Breast epithelium (tissue), 4 donors: Measurements from ENCODE around the gene RNASEH2C. TPM values are rescaled to one million over a fixed set of nuclear protein-coding genes. Genes with fewer than 3 reads are reported as not detected.

Experiments
- DNase-seq, 2 donors: peaks; one replicate each; pipeline ENCODE4 v3.0.0-alpha.2; 2019; ENCODE audit warnings: low spot score in 2 of 2
- H3K27ac ChIP-seq, 2 donors: fragments of 200-600 bp; sonication (generic) in 1 of 2; one replicate each; pipeline ENCODE4 v1.5.1; 2016 to 2019; ENCODE audit warnings: mild to moderate bottlenecking in 1 of 2
- H3K27me3 ChIP-seq, 2 donors: fragments of 200-600 bp; sonication (generic) in 1 of 2; one replicate each; pipeline versions ENCODE4 v1.5.1 to v1.6.0; 2017 to 2019; ENCODE audit warnings: control low read depth in 1 of 2, mild to moderate bottlenecking in 1 of 2
- H3K36me3 ChIP-seq: fragments of 200-600 bp; one replicate; pipeline ENCODE4 v1.5.1; 2019
- H3K4me1 ChIP-seq, 2 donors: fragments of 200-600 bp; sonication (generic); one replicate each; pipeline ENCODE4 v1.5.1; 2016 to 2019; ENCODE audit warnings: control low read depth in 1 of 2
- H3K4me3 ChIP-seq, 3 donors: fragments of 200-600 bp; sonication (generic); 1 replicate in 2 of 3; 2 replicates in 1 of 3; pipeline ENCODE4 v1.5.1; 2016 to 2019; ENCODE audit warnings: mild to moderate bottlenecking in 3 of 3, moderate library complexity in 2 of 3
- H3K9me3 ChIP-seq, 2 donors: fragments of 200-600 bp; sonication (generic) in 1 of 2; one replicate each; pipeline ENCODE4 v1.5.1; 2016 to 2019; ENCODE audit warnings: control low read depth in 1 of 2
- CTCF ChIP-seq, 3 donors: fragments of 450-650 bp; IDR thresholded peaks; one replicate each; pipeline ENCODE4 v1.5.1; 2016 to 2017; ENCODE audit warnings: antibody characterized with exemption in 3 of 3, mild to moderate bottlenecking in 3 of 3, moderate library complexity in 3 of 3
- POLR2A ChIP-seq: fragments of 450-650 bp; IDR thresholded peaks from one replicate; pipeline ENCODE4 v1.6.1; 2016; ENCODE audit warnings: antibody characterized with exemption, mild to moderate bottlenecking, moderate library complexity
- POLR2AphosphoS5 ChIP-seq, 3 donors: sonication (generic); formaldehyde crosslinking; IDR thresholded peaks; one replicate each; pipeline ENCODE4 v1.6.1; 2017; ENCODE audit warnings: antibody characterized with exemption in 3 of 3
- intact Hi-C: fragments of 100-400 bp; cut with DNase I; formaldehyde crosslinking; loops from one replicate; pipeline ENCODE4 v1.15.1; 2023; ENCODE audit warnings: low total_unique reads
- total RNA-seq, 3 donors: library from RNA; depleted of rRNA; stranded (reverse); fragments of >200 nt; gene quantifications; one replicate each; pipeline ENCODE4 v1.1.0, GENCODE V29; 2016

RNASEH2C gene
- total RNA-seq, 3 donors from 2014 or later = 89.1 to 110 (median 99.8) TPM

DNA sequence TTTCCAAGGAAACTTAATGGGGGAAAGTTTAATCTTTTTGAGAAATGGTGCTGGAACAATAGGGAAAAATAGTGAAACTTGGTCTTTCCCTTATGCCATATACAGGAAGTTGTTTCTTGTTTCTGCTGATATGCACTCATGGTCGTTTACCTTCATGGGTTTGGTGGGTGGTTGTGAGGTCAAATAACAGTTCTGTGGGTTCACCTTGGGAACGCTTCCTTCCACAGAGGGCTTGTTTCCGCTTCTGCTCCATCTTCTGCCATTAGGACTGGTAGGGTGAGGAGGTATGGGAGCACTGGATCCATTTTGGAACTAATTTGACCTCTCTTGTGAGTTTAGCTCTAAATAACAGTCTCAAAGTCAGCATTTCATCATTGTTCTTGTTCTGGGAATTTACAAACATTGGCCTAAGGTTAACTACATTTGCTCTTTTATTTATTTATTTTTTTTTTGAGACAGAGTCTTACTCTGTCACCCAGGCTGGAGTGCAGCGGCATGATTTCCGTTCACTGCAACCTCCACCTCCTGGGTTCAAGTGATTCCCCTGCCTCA is 40.3 kb downstream of the RNASEH2C start:
- Histone ChIP-seq H3K36me3 (no peaks in the 10 kb centered on the region), H3K27ac (no peak overlapping the region), H3K9me3 (no peaks in the 10 kb centered on the region), H3K27me3 (no peaks in the 10 kb centered on the region), H3K4me3 (no peak overlapping the region), H3K4me1 (no peaks in the 10 kb centered on the region)
- TF ChIP-seq POLR2A (no peak), POLR2AphosphoS5 (IDR thresholded peaks at IDR 0.05) (no peak), CTCF (IDR thresholded peaks at IDR 0.05) (no peak)
- intact Hi-C loops = no loop called here
- no peak for DNase-seq

GRCh38 chr11:65672982-65673381 is 47.6 kb downstream of the RNASEH2C start:
- H3K9me3 ChIP-seq = no peaks in the 10 kb centered on the region
- TF ChIP-seq POLR2A = no peak
- TF ChIP-seq POLR2AphosphoS5 (IDR thresholded peaks at IDR 0.05) = no peak
- no peak for TF ChIP-seq CTCF (IDR thresholded peaks at IDR 0.05)
- DNase-seq = no peak
- H3K36me3 ChIP-seq = no peaks in the 10 kb centered on the region
- H3K4me3 ChIP-seq = no peak overlapping the region
- H3K27me3 ChIP-seq = no peaks in the 10 kb centered on the region
- no peak overlapping the region for H3K27ac ChIP-seq
- intact Hi-C loops = no loop called here
- H3K4me1 ChIP-seq = no peaks in the 10 kb centered on the region

DNA sequence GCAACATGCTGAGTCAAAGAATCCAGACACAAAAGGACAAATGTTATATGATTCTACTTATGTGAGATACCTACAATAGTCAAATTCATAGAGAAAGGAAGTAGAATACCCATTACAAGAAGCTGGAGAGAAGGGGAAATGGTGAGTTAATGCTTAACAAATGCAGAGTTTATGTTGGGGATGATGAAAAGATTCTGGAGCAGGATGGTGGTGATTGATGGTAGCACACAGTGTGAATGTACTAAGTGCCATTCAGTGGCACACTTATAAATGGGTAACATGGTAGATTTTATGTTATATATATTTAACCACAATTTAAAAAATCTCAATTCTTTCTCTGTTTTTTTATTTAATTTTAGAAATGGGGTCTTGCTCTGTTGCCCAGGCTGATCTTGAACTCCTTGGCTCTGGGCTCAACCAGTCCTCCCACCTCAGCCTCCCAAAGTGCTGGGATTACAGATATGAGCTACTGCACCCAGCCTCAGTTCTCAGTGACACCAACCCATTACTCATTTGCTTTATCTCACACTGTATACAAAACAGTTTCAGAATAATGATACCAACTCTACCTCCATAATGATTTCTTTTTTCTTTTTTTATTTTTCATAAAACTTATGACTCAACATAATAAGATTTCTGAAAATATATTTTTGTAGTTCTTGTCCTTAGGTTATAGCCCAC is 48.3 kb downstream of the RNASEH2C start:
- TF ChIP-seq CTCF (IDR thresholded peaks at IDR 0.05) = no peak
- no peak for TF ChIP-seq POLR2A
- TF ChIP-seq POLR2AphosphoS5 (IDR thresholded peaks at IDR 0.05) = no peak
- H3K27ac ChIP-seq = no peak overlapping the region
- no peaks in the 10 kb centered on the region for H3K4me1 ChIP-seq
- no peak for DNase-seq
- H3K27me3 ChIP-seq = no peaks in the 10 kb centered on the region
- intact Hi-C loops = no loop called here
- no peaks in the 10 kb centered on the region for H3K9me3 ChIP-seq
- no peak overlapping the region for H3K4me3 ChIP-seq
- H3K36me3 ChIP-seq = no peaks in the 10 kb centered on the region

Other genes with a start within 250 kb of the RNASEH2C start
- over 10,000 TPM; 14,217 to 22,312 (median 18,959) TPM for gene MALAT1, start 221.8 kb downstream of the RNASEH2C start, total RNA-seq
- gene SCYL1, start 195.7 kb downstream of the RNASEH2C start, total RNA-seq = 10 to 100 TPM; 74.1 to 83.4 (median 83.2) TPM
- gene LTBP3, start 162.4 kb downstream of the RNASEH2C start, total RNA-seq = 10 to 100 TPM; 63.0 to 98.9 (median 95.7) TPM
- gene ZNRD2, start 150.3 kb downstream of the RNASEH2C start, total RNA-seq = 10 to 100 TPM; 48.9 to 60.0 (median 59.4) TPM
- gene FAM89B, start 148.3 kb downstream of the RNASEH2C start, total RNA-seq = 10 to 100 TPM; 37.4 to 51.4 (median 40.8) TPM
- 10 to 100 TPM; 28.0 to 68.8 (median 33.4) TPM for gene EHBP1L1, start 144.7 kb downstream of the RNASEH2C start, total RNA-seq
- 1 to 10 TPM in 1 of 3 donors, under 1 TPM in 2; 0.33 to 2.2 (median 0.80) TPM for gene KCNK7, start 125.0 kb downstream of the RNASEH2C start, total RNA-seq
- gene MAP3K11, start 106.6 kb downstream of the RNASEH2C start, total RNA-seq = 10 to 100 TPM; 30.4 to 39.0 (median 36.7) TPM
- gene PCNX3, start 105.0 kb downstream of the RNASEH2C start, total RNA-seq = 10 to 100 TPM; 13.4 to 21.0 (median 20.1) TPM
- gene SIPA1, start 82.7 kb downstream of the RNASEH2C start, total RNA-seq = 10 to 100 TPM; 18.2 to 27.9 (median 25.5) TPM
- gene RELA, start 57.9 kb downstream of the RNASEH2C start, total RNA-seq = 10 to 100 TPM; 45.0 to 57.7 (median 46.2) TPM
- gene KAT5, start 8.5 kb downstream of the RNASEH2C start, total RNA-seq = 10 to 100 TPM; 50.1 to 66.7 (median 61.3) TPM
- gene AP5B1, start 60.2 kb upstream of the RNASEH2C start, total RNA-seq = 10 to 100 TPM; 15.5 to 19.3 (median 17.6) TPM
- gene OVOL1, start 66.3 kb upstream of the RNASEH2C start, total RNA-seq = 1 to 10 TPM in 2 of 3 donors, not detected in 1; 3.6 to 5.1 TPM
- 1 to 10 TPM in 1 of 3 donors, under 1 TPM in 2; 0.15 to 2.3 (median 0.48) TPM for gene SNX32, start 113.2 kb upstream of the RNASEH2C start, total RNA-seq
- gene CFL1, start 137.4 kb upstream of the RNASEH2C start, total RNA-seq = 100 to 1,000 TPM; 407 to 564 (median 453) TPM
- 10 to 100 TPM; 29.8 to 44.6 (median 42.9) TPM for gene MUS81, start 139.6 kb upstream of the RNASEH2C start, total RNA-seq
- 10 to 100 TPM; 34.5 to 75.0 (median 57.0) TPM for gene EFEMP2, start 152.0 kb upstream of the RNASEH2C start, total RNA-seq
- 1 to 10 TPM; 1.6 to 4.0 (median 1.9) TPM for gene CTSW, start 159.0 kb upstream of the RNASEH2C start, total RNA-seq
- 10 to 100 TPM; 51.2 to 68.5 (median 51.7) TPM for gene FIBP, start 167.7 kb upstream of the RNASEH2C start, total RNA-seq
- 10 to 100 TPM; 30.3 to 91.1 (median 41.9) TPM for gene CCDC85B, start 169.9 kb upstream of the RNASEH2C start, total RNA-seq
- 10 to 100 TPM in 1 of 3 donors, 1 to 10 TPM in 2; 2.4 to 17.0 (median 7.2) TPM for gene FOSL1, start 179.6 kb upstream of the RNASEH2C start, total RNA-seq
- gene C11orf68, start 198.3 kb upstream of the RNASEH2C start, total RNA-seq = 10 to 100 TPM; 16.7 to 20.3 (median 19.7) TPM
- gene DRAP1, start 198.6 kb upstream of the RNASEH2C start, total RNA-seq = 10 to 100 TPM; 50.1 to 64.5 (median 51.5) TPM
- not detected for gene TSGA10IP, start 224.7 kb upstream of the RNASEH2C start, total RNA-seq
- gene SART1, start 240.9 kb upstream of the RNASEH2C start, total RNA-seq = 10 to 100 TPM; 55.2 to 68.5 (median 55.9) TPM